ENCODE results near the gene CLTC. TPM values are rescaled to one million over a fixed set of nuclear protein-coding genes. Genes with fewer than 3 reads are reported as not detected.

Gene CLTC
- total and polyA plus RNA-seq, 2 of the 13 experiments (the other 11 are each of a cell fraction or from before 2014, with no cell fraction given), result 134 to 283 TPM

DNA sequence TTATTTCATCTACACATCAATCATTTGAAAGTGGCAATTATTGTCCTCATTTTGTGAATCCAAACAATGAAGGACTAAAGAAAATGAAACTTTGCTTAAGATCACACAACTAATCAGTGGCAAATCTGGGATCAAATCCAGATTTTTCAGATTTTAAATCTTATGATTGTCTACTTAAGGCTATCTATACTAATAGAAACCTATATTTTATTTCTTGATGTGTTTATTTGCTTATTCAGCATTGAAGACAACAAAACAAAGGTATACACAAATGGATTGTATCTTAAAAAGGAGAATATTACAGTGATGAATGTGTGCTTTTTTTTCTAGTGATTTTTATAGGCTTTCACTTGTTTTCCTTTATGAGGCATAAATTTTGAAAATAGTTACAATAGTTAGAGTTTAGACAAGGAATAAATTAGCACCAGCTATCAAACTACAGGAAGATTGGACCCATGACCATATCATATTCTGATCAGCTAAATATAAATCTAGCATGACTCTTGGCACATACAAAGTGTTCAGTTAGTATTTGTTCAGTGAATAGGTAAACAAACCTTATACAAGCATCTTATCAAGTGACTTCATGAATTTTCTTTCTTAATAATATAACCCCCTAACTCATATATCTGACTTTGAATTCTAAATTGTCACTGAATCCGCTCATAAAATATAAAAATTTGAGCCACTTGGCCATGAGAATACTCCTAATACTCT is 108.3 kb downstream of the CLTC start (continued):
- TF ChIP-seq, protein P1, sequence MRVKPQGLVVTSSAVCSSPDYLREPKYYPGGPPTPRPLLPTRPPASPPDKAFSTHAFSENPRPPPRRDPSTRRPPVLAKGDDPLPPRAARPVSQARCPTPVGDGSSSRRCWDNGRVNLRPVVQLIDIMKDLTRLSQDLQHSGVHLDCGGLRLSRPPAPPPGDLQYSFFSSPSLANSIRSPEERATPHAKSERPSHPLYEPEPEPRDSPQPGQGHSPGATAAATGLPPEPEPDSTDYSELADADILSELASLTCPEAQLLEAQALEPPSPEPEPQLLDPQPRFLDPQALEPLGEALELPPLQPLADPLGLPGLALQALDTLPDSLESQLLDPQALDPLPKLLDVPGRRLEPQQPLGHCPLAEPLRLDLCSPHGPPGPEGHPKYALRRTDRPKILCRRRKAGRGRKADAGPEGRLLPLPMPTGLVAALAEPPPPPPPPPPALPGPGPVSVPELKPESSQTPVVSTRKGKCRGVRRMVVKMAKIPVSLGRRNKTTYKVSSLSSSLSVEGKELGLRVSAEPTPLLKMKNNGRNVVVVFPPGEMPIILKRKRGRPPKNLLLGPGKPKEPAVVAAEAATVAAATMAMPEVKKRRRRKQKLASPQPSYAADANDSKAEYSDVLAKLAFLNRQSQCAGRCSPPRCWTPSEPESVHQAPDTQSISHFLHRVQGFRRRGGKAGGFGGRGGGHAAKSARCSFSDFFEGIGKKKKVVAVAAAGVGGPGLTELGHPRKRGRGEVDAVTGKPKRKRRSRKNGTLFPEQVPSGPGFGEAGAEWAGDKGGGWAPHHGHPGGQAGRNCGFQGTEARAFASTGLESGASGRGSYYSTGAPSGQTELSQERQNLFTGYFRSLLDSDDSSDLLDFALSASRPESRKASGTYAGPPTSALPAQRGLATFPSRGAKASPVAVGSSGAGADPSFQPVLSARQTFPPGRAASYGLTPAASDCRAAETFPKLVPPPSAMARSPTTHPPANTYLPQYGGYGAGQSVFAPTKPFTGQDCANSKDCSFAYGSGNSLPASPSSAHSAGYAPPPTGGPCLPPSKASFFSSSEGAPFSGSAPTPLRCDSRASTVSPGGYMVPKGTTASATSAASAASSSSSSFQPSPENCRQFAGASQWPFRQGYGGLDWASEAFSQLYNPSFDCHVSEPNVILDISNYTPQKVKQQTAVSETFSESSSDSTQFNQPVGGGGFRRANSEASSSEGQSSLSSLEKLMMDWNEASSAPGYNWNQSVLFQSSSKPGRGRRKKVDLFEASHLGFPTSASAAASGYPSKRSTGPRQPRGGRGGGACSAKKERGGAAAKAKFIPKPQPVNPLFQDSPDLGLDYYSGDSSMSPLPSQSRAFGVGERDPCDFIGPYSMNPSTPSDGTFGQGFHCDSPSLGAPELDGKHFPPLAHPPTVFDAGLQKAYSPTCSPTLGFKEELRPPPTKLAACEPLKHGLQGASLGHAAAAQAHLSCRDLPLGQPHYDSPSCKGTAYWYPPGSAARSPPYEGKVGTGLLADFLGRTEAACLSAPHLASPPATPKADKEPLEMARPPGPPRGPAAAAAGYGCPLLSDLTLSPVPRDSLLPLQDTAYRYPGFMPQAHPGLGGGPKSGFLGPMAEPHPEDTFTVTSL (CRISPR knock-in tag; IDR thresholded peaks at IDR 0.05; ENCODE audit: borderline replicate concordance), result no peak
- TF ChIP-seq, protein P2, sequence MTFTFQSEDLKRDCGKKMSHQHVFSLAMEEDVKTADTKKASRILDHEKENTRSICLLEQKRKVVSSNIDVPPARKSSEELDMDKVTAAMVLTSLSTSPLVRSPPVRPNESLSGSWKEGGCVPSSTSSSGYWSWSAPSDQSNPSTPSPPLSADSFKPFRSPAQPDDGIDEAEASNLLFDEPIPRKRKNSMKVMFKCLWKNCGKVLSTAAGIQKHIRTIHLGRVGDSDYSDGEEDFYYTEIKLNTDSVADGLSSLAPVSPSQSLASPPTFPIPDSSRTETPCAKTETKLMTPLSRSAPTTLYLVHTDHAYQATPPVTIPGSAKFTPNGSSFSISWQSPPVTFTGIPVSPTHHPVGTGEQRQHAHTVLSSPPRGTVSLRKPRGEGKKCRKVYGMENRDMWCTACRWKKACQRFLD (CRISPR knock-in tag; IDR thresholded peaks at IDR 0.05; ENCODE audit: borderline replicate concordance), result no peak
- no peak for TF ChIP-seq ZC3H13 (CRISPR knock-in tag; IDR thresholded peaks at IDR 0.05)
- TF ChIP-seq POLR2AphosphoS2 (IDR thresholded peaks at IDR 0.05; ENCODE audit: low read depth, low read length), result no peak
- TF ChIP-seq FLYWCH1 (CRISPR knock-in tag; IDR thresholded peaks at IDR 0.05), result no peak
- no peak for TF ChIP-seq JUNB (CRISPR knock-in tag; IDR thresholded peaks at IDR 0.05; ENCODE audit: borderline replicate concordance)
- TF ChIP-seq HDAC1 (CRISPR knock-in tag; IDR thresholded peaks at IDR 0.05), result no peak
- TF ChIP-seq, protein P3, sequence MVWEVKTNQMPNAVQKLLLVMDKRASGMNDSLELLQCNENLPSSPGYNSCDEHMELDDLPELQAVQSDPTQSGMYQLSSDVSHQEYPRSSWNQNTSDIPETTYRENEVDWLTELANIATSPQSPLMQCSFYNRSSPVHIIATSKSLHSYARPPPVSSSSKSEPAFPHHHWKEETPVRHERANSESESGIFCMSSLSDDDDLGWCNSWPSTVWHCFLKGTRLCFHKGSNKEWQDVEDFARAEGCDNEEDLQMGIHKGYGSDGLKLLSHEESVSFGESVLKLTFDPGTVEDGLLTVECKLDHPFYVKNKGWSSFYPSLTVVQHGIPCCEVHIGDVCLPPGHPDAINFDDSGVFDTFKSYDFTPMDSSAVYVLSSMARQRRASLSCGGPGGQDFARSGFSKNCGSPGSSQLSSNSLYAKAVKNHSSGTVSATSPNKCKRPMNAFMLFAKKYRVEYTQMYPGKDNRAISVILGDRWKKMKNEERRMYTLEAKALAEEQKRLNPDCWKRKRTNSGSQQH (CRISPR knock-in tag; IDR thresholded peaks at IDR 0.05; ENCODE audit: low read depth), result no peak
- TF ChIP-seq POLR2AphosphoS5 (IDR thresholded peaks at IDR 0.05; ENCODE audit: low read depth, low read length), result no peak
- peak; percentile 36; the same call in 1 of the 2 replicates for TF ChIP-seq GATAD2A (CRISPR knock-in tag; IDR thresholded peaks at IDR 0.05)
- no peak for TF ChIP-seq PHF5A (CRISPR knock-in tag; IDR thresholded peaks at IDR 0.05; ENCODE audit: low read depth, unreplicated experiment)
- TF ChIP-seq ZNF770 (CRISPR knock-in tag; IDR thresholded peaks at IDR 0.05), result no peak
- no peak for TF ChIP-seq EEA1 (CRISPR knock-in tag; IDR thresholded peaks at IDR 0.05; ENCODE audit: borderline replicate concordance)
- no peak for TF ChIP-seq MTF2 (CRISPR knock-in tag; IDR thresholded peaks at IDR 0.05; ENCODE audit: borderline replicate concordance)
- TF ChIP-seq, protein P4, sequence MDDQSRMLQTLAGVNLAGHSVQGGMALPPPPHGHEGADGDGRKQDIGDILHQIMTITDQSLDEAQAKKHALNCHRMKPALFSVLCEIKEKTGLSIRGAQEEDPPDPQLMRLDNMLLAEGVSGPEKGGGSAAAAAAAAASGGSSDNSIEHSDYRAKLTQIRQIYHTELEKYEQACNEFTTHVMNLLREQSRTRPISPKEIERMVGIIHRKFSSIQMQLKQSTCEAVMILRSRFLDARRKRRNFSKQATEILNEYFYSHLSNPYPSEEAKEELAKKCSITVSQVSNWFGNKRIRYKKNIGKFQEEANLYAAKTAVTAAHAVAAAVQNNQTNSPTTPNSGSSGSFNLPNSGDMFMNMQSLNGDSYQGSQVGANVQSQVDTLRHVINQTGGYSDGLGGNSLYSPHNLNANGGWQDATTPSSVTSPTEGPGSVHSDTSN (CRISPR knock-in tag; IDR thresholded peaks at IDR 0.05; ENCODE audit: borderline replicate concordance), result no peak
- no peak for TF ChIP-seq ZNF629 (CRISPR knock-in tag; conservative IDR thresholded peaks at IDR 0.05)
